ENCODE measurements around the gene EXD2. TPM values are rescaled to one million over a fixed set of nuclear protein-coding genes. Genes with fewer than 3 reads are reported as not detected.
"Not testable (repeated sequence)": the region's sequence is repeated elsewhere in the genome, so short reads cannot be mapped to it uniquely, and the experiment has no call there.

The EXD2 gene
- total RNA-seq, 6 donors from 2014 or later, result 18.4 to 30.4 (median 21.1) TPM

DNA sequence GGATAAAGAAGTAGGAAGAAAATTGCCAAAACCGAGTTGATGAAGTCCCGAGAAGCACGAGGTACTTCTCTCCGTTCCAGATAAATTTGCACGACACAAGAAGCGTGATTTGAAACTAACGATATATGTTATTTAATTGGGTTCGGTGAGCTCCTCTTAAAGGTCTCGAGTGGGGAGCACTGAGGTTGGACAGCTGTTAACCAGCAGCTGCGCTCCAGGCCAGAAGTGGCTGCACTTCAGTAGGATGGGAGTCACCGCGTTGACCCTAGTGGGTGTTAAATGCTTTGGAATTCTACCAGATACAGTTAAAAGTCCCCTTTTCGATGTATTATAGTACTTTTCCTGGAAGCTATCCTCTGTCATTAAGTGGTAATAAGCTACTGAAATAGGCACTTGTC lies 37.4 kb upstream of the EXD2 start:
- H3K4me1 ChIP-seq, result peaks cover 21 to 33% (median 25%) of the 10 kb centered on the region in 4 donors
- peaks cover 0 to 5% (median 0%) of the 10 kb centered on the region in 4 donors for H3K36me3 ChIP-seq
- H3K9me3 ChIP-seq, result no peaks in the 10 kb centered on the region
- no peaks in the 10 kb centered on the region for H3K27me3 ChIP-seq
- DNase-seq (peak in 1 of 2 donors; percentile 56), ATAC-seq (ENCODE audit: low FRiP score in 2 of 2) (no peak)
- WGBS, 2 donors, result 3 to 6% methylated on average over 13 of the region's 13 CpGs
- TF ChIP-seq POLR2A (IDR thresholded peaks at IDR 0.05) (no peak), EP300 (IDR thresholded peaks at IDR 0.05) (no peak)
- H3K27ac ChIP-seq, result peak overlapping the region; percentile 94 to 96 (median 95)
- H3K4me3 ChIP-seq, result peak overlapping the region; percentile 66 to 95 (median 90)

DNA sequence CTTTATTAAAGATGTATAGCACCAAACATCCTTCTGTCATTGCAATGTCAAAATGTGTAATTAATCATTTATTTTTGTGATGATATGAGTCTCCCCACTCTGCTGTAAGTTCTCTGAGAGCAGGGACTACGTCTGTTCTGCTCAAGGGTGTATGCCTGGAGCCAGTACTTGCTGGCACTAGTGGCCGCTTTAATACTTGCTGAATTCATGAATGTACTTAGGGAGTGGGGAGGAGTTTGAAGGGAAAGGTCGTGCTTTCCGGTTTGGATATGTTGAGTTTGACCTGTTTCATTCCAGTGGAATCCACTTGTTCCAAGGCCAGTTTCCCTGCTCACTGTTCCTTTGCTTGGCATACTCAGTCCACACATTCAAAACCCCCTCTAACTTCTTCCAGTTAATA lies 36.5 kb upstream of the EXD2 start:
- TF ChIP-seq EP300 (IDR thresholded peaks at IDR 0.05) (peak in 2 of 4 donors; percentile 14 to 38), POLR2A (IDR thresholded peaks at IDR 0.05) (peak in 2 of 4 donors; percentile 21 to 42), POLR2AphosphoS5 (IDR thresholded peaks at IDR 0.05) (peak; percentile 52 to 60)
- TF ChIP-seq, protein P1, sequence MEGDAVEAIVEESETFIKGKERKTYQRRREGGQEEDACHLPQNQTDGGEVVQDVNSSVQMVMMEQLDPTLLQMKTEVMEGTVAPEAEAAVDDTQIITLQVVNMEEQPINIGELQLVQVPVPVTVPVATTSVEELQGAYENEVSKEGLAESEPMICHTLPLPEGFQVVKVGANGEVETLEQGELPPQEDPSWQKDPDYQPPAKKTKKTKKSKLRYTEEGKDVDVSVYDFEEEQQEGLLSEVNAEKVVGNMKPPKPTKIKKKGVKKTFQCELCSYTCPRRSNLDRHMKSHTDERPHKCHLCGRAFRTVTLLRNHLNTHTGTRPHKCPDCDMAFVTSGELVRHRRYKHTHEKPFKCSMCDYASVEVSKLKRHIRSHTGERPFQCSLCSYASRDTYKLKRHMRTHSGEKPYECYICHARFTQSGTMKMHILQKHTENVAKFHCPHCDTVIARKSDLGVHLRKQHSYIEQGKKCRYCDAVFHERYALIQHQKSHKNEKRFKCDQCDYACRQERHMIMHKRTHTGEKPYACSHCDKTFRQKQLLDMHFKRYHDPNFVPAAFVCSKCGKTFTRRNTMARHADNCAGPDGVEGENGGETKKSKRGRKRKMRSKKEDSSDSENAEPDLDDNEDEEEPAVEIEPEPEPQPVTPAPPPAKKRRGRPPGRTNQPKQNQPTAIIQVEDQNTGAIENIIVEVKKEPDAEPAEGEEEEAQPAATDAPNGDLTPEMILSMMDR (IDR thresholded peaks at IDR 0.05), result peak in 1 of 6 experiments; percentile 38
- WGBS, 2 donors, result 42 to 62% methylated on average over 4 of the region's 4 CpGs
- Histone ChIP-seq H3K4me3 (no peak overlapping the region), H3K27me3 (no peaks in the 10 kb centered on the region), H3K9me3 (no peaks in the 10 kb centered on the region), H3K27ac (peak overlapping the region in 1 of 4 donors; percentile 44), H3K36me3 (no peaks in the 10 kb centered on the region), H3K4me1 (peaks cover 14 to 28% (median 19%) of the 10 kb centered on the region in 4 donors)
- DNase-seq (peak in 1 of 2 donors; percentile 68), ATAC-seq (ENCODE audit: low FRiP score in 2 of 2) (peak in 1 of 2 donors; percentile 66)

DNA sequence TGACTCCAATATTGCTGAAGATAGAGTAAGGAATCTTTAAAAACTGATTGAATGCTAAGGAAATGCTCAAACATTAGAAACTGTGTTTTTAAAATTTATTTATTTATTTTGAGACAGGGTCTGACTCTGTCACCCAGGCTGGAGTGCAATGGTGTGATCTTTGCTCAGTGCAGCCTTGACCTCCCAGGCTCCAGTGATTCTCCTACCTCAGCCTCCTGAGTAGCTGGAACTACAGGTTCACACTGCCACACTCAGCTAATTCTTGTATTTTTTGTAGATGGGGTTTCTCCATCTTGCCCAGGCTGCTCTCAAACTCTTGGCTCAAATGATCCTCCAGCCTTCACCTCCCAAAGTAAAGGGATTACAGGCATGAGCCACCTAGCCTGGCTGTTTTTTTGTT lies 35.1 kb upstream of the EXD2 start:
- H3K4me1 ChIP-seq, result peaks cover 0 to 13% (median 5%) of the 10 kb centered on the region in 4 donors
- H3K36me3 ChIP-seq, result no peaks in the 10 kb centered on the region
- no peaks in the 10 kb centered on the region for H3K9me3 ChIP-seq
- ATAC-seq (ENCODE audit: low FRiP score in 2 of 2), result no peak
- TF ChIP-seq EP300 (IDR thresholded peaks at IDR 0.05) (no peak), POLR2AphosphoS5 (IDR thresholded peaks at IDR 0.05) (no peak)
- TF ChIP-seq, protein P1 (IDR thresholded peaks at IDR 0.05), result no peak
- DNase-seq, result no peak
- H3K27ac ChIP-seq, result no peak overlapping the region
- H3K4me3 ChIP-seq, result no peak overlapping the region
- no peaks in the 10 kb centered on the region for H3K27me3 ChIP-seq

DNA sequence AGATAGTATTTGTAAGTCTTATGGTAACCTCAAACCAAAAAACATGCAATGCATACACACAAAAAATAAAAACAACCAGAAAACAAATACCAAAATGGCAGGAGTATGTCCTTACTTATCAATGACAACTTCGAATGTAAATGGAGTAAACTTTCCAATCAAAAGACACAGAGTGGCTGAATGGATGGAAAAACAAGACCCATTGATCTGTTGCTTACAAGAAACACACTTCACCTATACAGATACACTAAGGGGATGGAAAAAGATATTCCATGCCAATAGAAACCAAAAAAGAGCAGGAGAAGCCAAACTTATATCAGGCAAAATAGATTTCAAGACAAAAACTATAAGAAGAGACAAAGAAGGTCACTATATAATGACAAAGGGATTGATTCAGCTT lies 29.7 kb upstream of the EXD2 start:
- DNase-seq (no peak), ATAC-seq (ENCODE audit: low FRiP score in 2 of 2) (no peak)
- TF ChIP-seq POLR2AphosphoS5 (IDR thresholded peaks at IDR 0.05) (no peak), EP300 (IDR thresholded peaks at IDR 0.05) (no peak), POLR2A (IDR thresholded peaks at IDR 0.05) (no peak)
- TF ChIP-seq, protein P1 (IDR thresholded peaks at IDR 0.05), result no peak
- no peak overlapping the region for H3K4me3 ChIP-seq
- H3K4me1 ChIP-seq, result no peaks in the 10 kb centered on the region
- no peaks in the 10 kb centered on the region for H3K27me3 ChIP-seq
- H3K27ac ChIP-seq, result no peak overlapping the region
- H3K9me3 ChIP-seq, result peaks cover 0 to 5% (median 0%) of the 10 kb centered on the region in 4 donors
- H3K36me3 ChIP-seq, result no peaks in the 10 kb centered on the region
- 72 to 85% methylated on average over 1 of the region's 1 CpG for WGBS, 2 donors

DNA sequence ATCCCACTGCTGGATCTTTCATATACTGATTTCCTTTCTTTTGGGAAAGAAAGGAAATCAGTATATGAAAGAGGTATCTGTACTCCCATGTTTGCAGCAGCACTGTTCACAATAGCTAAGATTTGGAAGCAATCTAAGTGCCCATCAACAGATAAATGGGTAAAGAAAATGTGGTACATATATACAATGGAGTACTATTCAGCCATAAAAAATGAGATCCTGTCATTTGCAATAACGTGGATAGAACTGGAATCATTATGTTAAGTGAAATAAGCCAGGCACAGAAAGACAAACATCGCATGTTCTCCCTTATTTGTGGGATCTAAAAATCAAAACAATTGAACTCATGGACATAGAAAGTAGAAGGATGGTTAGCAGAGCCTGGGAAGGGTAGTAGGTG lies 25.5 kb upstream of the EXD2 start:
- not testable (repeated sequence) for H3K27me3 ChIP-seq; DNase-seq; ATAC-seq (ENCODE audit: low FRiP score in 2 of 2); H3K9me3 ChIP-seq; H3K36me3 ChIP-seq; H3K4me3 ChIP-seq; H3K27ac ChIP-seq; H3K4me1 ChIP-seq
- WGBS, 2 donors, result 81 to 92% methylated on average over 2 of the region's 2 CpGs

DNA sequence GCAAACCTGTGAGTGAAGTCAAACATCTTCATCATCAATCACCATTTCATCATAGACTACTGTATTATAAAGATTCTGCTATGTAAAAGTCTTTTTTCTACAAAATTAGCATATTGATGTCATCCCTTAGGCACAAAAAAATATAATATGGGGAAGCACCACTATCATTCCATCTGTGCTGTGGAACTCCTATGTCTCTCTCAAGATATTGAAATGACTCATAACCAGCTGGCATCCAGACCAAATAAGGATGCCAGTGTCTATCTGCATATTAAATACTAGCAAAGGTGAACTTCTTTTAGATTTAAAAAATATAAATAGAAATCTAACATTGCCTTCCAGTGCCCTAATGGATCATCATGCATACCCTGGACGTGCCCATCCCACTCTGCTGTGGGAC lies 20.5 kb upstream of the EXD2 start:
- Histone ChIP-seq H3K4me1 (no peaks in the 10 kb centered on the region), H3K9me3 (no peaks in the 10 kb centered on the region), H3K4me3 (no peak overlapping the region), H3K27me3 (no peaks in the 10 kb centered on the region), H3K36me3 (no peaks in the 10 kb centered on the region), H3K27ac (no peak overlapping the region)
- 90 to 100% methylated on average over 1 of the region's 1 CpG for WGBS, 2 donors
- ATAC-seq (ENCODE audit: low FRiP score in 2 of 2), result no peak
- no peak for DNase-seq
- TF ChIP-seq, protein P1 (IDR thresholded peaks at IDR 0.05), result no peak
- no peak for TF ChIP-seq EP300 (IDR thresholded peaks at IDR 0.05)
- no peak for TF ChIP-seq POLR2AphosphoS5 (IDR thresholded peaks at IDR 0.05)
- TF ChIP-seq POLR2A (IDR thresholded peaks at IDR 0.05), result no peak

Measured in upper lobe of left lung (tissue), 6 donors.